MM.1S (cell line): ENCODE data around the gene MARCKS.

ENCODE experiments used
- DNase-seq: peaks from one replicate; pipeline ENCODE4 v3.0.0-alpha.2; 2015
- H2AFZ ChIP-seq: fragments of 300-600 bp; sonication (generic); 2 replicates; pipeline ENCODE4 v1.6.0; 2016; ENCODE audit warnings: antibody characterized with exemption, low read length
- H3F3A ChIP-seq: fragments of 300-600 bp; sonication (generic); 2 replicates; pipeline ENCODE4 v1.6.1; 2016; ENCODE audit warnings: mild to moderate bottlenecking, antibody characterized with exemption, low read length, moderate library complexity, mixed read lengths; ENCODE audit not compliant: insufficient read depth
- H3K27ac ChIP-seq: fragments of 300-600 bp; sonication (generic); 2 replicates; pipeline ENCODE4 v1.5.1; 2016; ENCODE audit warnings: mild to moderate bottlenecking, low read length
- H3K27me3 ChIP-seq: fragments of 300-600 bp; sonication (generic); replicated peaks from 2 replicates; pipeline ENCODE4 v1.6.0; 2016; ENCODE audit warnings: low read length; ENCODE audit not compliant: insufficient read depth
- H3K36me3 ChIP-seq: fragments of 300-600 bp; sonication (generic); replicated peaks from 2 replicates; pipeline ENCODE4 v1.6.1; 2016; ENCODE audit warnings: mild to moderate bottlenecking, low read length, mixed read lengths; ENCODE audit not compliant: insufficient read depth
- H3K4me1 ChIP-seq: fragments of 300-600 bp; sonication (generic); 2 replicates; pipeline ENCODE4 v1.6.1; 2016; ENCODE audit warnings: low read length, mixed read lengths
- H3K4me2 ChIP-seq: fragments of 300-600 bp; sonication (generic); 2 replicates; pipeline ENCODE4 v1.6.0; 2016; ENCODE audit warnings: low read depth, low read length
- H3K4me3 ChIP-seq: fragments of 300-600 bp; sonication (generic); 2 replicates; pipeline ENCODE4 v1.5.1; 2016; ENCODE audit warnings: low read length, mixed read lengths
- H3K79me2 ChIP-seq: fragments of 300-600 bp; sonication (generic); 2 replicates; pipeline ENCODE4 v1.6.1; 2016; ENCODE audit warnings: mixed run types, low read length, mixed read lengths
- H3K9ac ChIP-seq: fragments of 300-600 bp; sonication (generic); 2 replicates; pipeline ENCODE4 v1.6.1; 2016; ENCODE audit warnings: low read length, mixed read lengths
- H3K9me2 ChIP-seq: fragments of 300-600 bp; sonication (generic); replicated peaks from 2 replicates; pipeline ENCODE4 v1.6.1; 2016; ENCODE audit warnings: mild to moderate bottlenecking, low read length, mixed read lengths; ENCODE audit not compliant: insufficient read depth
- H3K9me3 ChIP-seq: fragments of 300-600 bp; sonication (generic); replicated peaks from 2 replicates; pipeline ENCODE4 v1.6.1; 2016; ENCODE audit warnings: mild to moderate bottlenecking, low read length, mixed read lengths; ENCODE audit not compliant: insufficient read depth
- H4K20me1 ChIP-seq: fragments of 300-600 bp; sonication (generic); 2 replicates; pipeline ENCODE4 v1.6.1; 2016; ENCODE audit warnings: mild to moderate bottlenecking, low read length, moderate library complexity, mixed read lengths; ENCODE audit not compliant: insufficient read depth
- EZH2 ChIP-seq: fragments of 300-600 bp; sonication (generic); optimal IDR thresholded peaks from 2 replicates; pipeline ENCODE3; 2017; ENCODE audit warnings: low read depth, mild to moderate bottlenecking, antibody characterized with exemption, low read length, mixed read lengths
- EZH2phosphoT487 ChIP-seq: fragments of 300-600 bp; sonication (generic); IDR thresholded peaks from 2 replicates; pipeline ENCODE4 v1.6.1; 2018; ENCODE audit warnings: antibody characterized with exemption, low read length
- TF ChIP-seq, protein P1 (sequence below): fragments of 300-600 bp; sonication (generic); IDR thresholded peaks from 2 replicates; pipeline ENCODE4 v1.5.1; 2016; ENCODE audit warnings: antibody characterized with exemption, low read length, mixed read lengths

The MARCKS gene, protein sequence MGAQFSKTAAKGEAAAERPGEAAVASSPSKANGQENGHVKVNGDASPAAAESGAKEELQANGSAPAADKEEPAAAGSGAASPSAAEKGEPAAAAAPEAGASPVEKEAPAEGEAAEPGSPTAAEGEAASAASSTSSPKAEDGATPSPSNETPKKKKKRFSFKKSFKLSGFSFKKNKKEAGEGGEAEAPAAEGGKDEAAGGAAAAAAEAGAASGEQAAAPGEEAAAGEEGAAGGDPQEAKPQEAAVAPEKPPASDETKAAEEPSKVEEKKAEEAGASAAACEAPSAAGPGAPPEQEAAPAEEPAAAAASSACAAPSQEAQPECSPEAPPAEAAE

DNA sequence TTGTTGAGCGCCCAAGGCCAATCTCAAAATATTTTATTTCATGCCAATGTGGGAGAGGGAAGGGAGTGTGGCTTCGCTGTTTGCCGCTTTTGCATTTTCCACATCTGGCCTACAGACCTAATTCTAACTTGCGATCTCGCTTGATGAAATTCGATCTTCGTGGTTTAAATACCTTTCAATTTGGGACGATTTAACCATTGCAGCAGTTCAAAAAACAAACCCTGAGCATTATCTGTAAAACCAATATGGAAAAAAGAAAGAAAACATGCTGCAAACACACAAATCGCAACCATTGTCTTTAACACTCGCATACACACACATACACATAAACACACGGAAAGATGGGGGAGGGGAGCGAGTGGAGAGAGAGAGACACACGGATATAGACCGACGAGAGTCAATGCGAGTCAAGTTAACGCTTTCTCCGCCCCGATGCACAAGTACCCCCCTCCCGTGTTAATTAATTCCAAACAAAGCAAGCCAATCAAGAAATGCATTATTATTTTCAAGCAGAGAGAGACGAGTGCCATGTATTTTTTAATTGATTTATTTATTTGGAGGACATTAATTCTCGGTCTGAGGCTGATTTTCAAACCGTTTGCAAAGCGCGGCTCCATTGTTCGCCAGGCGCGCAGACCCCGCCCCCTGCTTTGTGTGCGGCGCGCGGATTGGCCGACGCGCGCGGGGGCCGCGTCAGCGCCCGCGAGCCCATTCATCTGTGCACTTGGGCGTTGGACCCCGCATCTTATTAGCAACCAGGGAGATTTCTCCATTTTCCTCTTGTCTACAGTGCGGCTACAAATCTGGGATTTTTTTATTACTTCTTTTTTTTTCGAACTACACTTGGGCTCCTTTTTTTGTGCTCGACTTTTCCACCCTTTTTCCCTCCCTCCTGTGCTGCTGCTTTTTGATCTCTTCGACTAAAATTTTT lies at the start of gene MARCKS:
TSS of gene MARCKS (plus strand) at position 721 of the 931 bp plus-strand sequence. CDS start 401 bp downstream, outside the sequence.
- Histone ChIP-seq H3K27ac (peak within 1 kb of the TSS; percentile 97), H4K20me1 (no peaks in the 10 kb centered on the region), H3K9ac (peak within 1 kb of the TSS; percentile 96), H3K4me1 (peaks cover 7% of the 10 kb centered on the region; the same call in 1 of the 2 replicates), H3K4me3 (peak within 1 kb of the TSS; percentile 99), H3K36me3 (no peaks in the 10 kb centered on the region), H3K4me2 (peak within 1 kb of the TSS; percentile 98), H3K79me2 (peaks cover 26% of the 10 kb centered on the region), H3K9me2 (no peaks in the 10 kb centered on the region), H3K9me3 (no peaks in the 10 kb centered on the region), H2AFZ (peak within 1 kb of the TSS; percentile 81), H3K27me3 (no peaks in the 10 kb centered on the region), H3F3A (peaks cover 27% of the 10 kb centered on the region)
- TF ChIP-seq, protein P1, sequence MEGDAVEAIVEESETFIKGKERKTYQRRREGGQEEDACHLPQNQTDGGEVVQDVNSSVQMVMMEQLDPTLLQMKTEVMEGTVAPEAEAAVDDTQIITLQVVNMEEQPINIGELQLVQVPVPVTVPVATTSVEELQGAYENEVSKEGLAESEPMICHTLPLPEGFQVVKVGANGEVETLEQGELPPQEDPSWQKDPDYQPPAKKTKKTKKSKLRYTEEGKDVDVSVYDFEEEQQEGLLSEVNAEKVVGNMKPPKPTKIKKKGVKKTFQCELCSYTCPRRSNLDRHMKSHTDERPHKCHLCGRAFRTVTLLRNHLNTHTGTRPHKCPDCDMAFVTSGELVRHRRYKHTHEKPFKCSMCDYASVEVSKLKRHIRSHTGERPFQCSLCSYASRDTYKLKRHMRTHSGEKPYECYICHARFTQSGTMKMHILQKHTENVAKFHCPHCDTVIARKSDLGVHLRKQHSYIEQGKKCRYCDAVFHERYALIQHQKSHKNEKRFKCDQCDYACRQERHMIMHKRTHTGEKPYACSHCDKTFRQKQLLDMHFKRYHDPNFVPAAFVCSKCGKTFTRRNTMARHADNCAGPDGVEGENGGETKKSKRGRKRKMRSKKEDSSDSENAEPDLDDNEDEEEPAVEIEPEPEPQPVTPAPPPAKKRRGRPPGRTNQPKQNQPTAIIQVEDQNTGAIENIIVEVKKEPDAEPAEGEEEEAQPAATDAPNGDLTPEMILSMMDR = no peak
- TF ChIP-seq EZH2 (no peak), EZH2phosphoT487 (no peak)
- peak; percentile 78 for DNase-seq

DNA sequence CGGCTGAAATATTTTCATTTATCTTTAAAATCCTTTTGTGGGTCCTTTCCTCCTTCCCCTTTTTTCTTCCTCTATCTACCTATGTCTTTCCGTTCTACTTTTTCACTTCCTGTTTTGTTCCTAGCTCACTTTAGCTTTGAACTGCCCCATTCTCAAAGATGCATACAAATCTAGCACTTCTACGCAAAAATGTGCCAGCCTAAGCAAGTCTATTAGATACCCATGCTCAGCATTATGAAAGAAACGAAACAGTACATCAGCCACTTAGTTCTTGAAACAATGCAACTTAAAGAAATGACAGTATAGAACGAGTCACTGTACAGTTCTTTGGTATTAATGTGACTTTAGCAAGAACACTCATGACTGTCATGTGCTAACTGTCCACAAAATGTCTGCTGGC lies 47.3 kb upstream of the MARCKS start:
- peak overlapping the region; percentile 60 for H3K4me2 ChIP-seq
- H3K9me3 ChIP-seq = no peaks in the 10 kb centered on the region
- peak overlapping the region; percentile 47 for H2AFZ ChIP-seq
- TF ChIP-seq EZH2 (no peak), EZH2phosphoT487 (no peak)
- TF ChIP-seq, protein P1 = no peak
- H3K4me3 ChIP-seq = peak overlapping the region; percentile 3; the same call in 1 of the 2 replicates
- peak overlapping the region; percentile 16; the same call in 1 of the 2 replicates for H3K9ac ChIP-seq
- no peaks in the 10 kb centered on the region for H3K9me2 ChIP-seq
- peaks cover 37% of the 10 kb centered on the region for H3K4me1 ChIP-seq
- peak overlapping the region; percentile 67 for H3K27ac ChIP-seq
- H3K27me3 ChIP-seq = peaks cover 6% of the 10 kb centered on the region; the same call in 1 of the 2 replicates
- H3K36me3 ChIP-seq = no peaks in the 10 kb centered on the region
- no peaks in the 10 kb centered on the region for H4K20me1 ChIP-seq
- peaks cover 28% of the 10 kb centered on the region for H3F3A ChIP-seq
- no peaks in the 10 kb centered on the region for H3K79me2 ChIP-seq
- peak; percentile 76 for DNase-seq

DNA sequence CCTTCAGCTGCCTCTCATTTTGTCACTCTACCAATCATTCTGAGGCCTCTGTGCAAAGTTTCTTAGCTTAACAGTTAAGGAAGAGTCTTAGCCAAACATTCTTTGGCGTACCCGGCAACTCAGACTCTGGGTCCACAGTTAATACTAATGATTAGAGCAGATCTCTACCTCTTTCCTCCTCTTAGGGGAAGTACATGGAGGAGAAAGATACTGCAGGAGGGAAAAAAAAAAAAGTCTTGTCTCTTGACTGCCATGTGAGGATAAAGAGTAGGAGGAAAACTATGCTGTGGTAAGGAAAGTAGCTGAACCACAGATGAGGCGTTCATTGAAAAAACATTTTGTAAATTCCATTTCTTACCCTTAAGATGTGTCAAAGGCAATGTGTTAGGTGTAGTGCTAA lies 44.0 kb upstream of the MARCKS start:
- Histone ChIP-seq H3K9me2 (0 out of 2 replicates have a peak, but pooled peaks cover 2% of the 10 kb centered on the region), H3K27ac (no peak overlapping the region), H2AFZ (no peak overlapping the region), H3K79me2 (no peaks in the 10 kb centered on the region), H3K4me1 (peaks cover 20% of the 10 kb centered on the region), H4K20me1 (no peaks in the 10 kb centered on the region), H3K4me2 (no peak overlapping the region), H3F3A (peaks cover 13% of the 10 kb centered on the region), H3K36me3 (no peaks in the 10 kb centered on the region), H3K27me3 (0 out of 2 replicates have a peak, but pooled peaks cover 2% of the 10 kb centered on the region), H3K9ac (no peak overlapping the region), H3K4me3 (no peak overlapping the region), H3K9me3 (no peaks in the 10 kb centered on the region)
- TF ChIP-seq EZH2 (no peak), EZH2phosphoT487 (no peak)
- TF ChIP-seq, protein P1 = no peak
- DNase-seq = no peak
